ENCODE data around the gene CTDSP2.
"Not testable (repeated sequence)": the region's sequence is repeated elsewhere in the genome, so short reads cannot be mapped to it uniquely, and the experiment has no call there.

The CTDSP2 gene

GRCh38 chr12:57833672-57834071 is 12.9 kb downstream of the CTDSP2 start:
- no peak for DNase-seq

GRCh38 chr12:57832966-57833365 is 13.6 kb downstream of the CTDSP2 start:
- no peak for DNase-seq

DNA sequence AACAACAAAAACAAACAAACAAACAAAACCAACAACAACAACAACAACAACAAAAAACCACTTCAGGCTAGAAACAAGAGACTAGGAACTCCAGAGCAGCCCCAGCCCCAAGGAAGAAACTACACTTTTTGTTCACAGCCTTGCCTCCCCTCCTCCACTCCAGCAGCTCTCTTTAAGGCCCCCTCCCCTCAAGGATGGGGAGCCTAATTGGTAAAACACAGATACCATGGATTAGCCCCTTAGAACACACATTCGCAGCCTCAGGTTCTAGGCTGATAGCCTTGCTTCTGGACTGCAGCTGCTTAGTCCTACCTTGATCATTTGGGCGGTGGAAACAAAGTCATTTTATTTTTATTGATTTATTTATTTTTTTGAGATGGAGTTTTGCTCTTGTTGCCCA is 16.1 kb downstream of the CTDSP2 start:
- DNase-seq: no peak

- no peak for DNase-seq
Measured at GRCh38 chr12:57829025-57829777, 17.3 kb downstream of the CTDSP2 start.

- no peak for DNase-seq
Measured at GRCh38 chr12:57826966-57827365, 19.6 kb downstream of the CTDSP2 start.

- DNase-seq: no peak
Measured at GRCh38 chr12:57826400-57826799, 20.1 kb downstream of the CTDSP2 start.

- DNase-seq: no peak
Measured at GRCh38 chr12:57825451-57825850, 21.1 kb downstream of the CTDSP2 start.

GRCh38 chr12:57823908-57824640 is 22.5 kb downstream of the CTDSP2 start:
- no peak for DNase-seq

- DNase-seq: no peak
Measured at GRCh38 chr12:57823131-57823907, 23.2 kb downstream of the CTDSP2 start.

DNA sequence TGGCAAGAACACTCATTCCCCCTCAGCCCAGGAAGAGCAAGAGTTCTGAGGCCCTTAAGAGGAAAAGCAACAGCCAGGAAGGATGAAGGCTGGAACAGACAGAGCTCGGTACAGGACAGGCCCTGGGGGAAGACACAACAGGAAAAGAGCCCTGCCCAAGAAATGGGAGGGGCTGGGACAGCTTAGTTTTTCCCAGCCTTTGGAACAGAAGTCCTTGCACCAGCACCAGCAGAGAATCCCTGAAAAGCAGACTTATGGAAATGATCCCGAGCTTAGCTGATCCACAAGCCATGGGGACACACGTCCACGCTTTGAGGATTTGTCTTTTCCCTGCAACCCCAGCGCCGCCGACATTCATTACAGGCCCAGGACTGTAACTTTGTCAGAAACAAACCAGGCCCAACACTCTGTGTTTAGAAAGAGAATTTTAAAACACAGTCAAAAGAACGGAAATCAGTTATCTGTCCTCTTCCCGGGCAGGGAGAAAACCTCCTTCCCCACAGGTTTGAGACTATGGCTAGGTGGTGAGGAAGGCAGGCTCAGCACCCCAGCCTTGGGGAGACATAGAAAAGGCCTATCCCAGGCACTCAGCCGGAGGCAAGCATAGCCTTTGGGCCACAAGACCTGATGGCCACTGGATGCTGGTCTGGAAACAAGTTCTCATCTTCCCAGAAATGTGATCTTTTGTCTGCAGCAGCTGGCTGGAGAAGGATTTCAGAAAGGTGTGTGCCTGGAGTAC is 24.0 kb downstream of the CTDSP2 start:
- DNase-seq: no peak

DNA sequence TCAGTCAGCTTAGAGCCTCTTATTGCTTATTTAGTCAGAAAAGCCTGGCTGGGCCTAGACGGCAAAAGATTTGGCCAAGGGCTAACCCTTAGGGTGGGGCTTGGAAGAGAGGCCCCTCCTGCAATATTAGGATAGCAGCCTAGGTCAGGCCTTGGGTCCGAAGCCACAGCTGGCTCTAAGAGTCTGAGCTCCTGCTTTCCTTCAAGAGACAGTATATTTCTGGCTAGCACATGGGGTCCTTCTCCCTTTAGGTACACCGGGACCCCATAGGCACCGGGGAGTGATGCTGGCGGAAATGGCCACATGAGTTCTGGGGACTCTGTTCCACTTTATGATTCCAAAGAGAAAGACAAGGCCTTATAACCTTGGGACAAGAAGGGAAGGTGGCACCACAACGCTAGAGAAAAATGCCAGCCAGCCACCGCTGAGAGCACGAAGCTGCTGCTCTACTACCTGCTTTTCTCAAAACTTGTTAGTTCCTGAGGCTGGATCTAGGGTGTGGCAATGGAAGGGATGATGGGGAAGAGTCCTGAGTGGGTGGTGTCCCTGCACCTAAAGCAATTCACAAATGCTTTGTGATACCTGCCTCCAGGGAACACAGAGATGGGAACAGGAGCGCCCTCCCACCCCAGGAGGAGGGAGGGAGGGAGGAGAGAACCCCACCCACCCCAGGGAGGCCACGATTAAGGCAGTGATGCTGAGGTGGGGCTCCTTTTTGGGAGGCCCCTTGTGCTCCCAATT is 24.9 kb downstream of the CTDSP2 start:
- no peak for DNase-seq

GRCh38 chr12:57821015-57821414 is 25.5 kb downstream of the CTDSP2 start:
- not testable (repeated sequence) for DNase-seq

DNA sequence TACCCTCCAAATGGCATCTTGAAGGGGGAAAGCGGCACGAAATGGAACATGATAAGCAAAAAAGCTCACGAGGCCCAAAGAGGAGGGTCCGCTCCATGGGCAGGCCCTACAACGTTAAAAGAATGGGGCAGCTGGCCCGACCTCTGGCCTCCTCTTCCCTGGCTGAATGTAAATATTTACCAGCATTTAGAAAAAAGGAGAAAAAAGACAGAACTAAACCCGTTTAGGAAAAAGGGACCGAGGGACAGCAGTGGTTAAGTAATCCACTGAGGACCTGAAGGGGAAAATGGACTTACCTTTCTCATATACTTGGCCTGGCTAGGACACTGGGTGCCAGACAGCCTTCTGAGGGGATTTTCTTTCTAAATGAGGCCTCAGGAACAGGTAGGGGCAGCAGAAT is 26.4 kb downstream of the CTDSP2 start:
- DNase-seq: not testable (repeated sequence)

DNA sequence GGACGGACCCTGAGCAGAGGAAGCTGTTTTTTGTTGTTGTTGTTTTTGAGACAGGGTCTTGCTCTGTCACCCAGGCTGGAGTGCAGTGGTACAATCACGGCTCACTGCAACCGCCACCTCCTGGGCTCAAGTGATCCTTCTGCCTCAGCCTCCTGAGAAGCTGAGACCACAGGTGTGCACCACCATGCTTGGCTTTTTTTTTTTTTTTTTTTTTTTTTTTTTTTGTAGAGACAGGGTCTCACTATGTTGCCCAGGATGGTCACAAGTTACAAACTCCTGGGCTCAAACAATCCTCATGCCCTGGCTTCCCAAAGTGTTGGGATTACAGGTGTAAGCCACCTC is 28.6 kb downstream of the CTDSP2 start:
- not testable (repeated sequence) for DNase-seq

DNA sequence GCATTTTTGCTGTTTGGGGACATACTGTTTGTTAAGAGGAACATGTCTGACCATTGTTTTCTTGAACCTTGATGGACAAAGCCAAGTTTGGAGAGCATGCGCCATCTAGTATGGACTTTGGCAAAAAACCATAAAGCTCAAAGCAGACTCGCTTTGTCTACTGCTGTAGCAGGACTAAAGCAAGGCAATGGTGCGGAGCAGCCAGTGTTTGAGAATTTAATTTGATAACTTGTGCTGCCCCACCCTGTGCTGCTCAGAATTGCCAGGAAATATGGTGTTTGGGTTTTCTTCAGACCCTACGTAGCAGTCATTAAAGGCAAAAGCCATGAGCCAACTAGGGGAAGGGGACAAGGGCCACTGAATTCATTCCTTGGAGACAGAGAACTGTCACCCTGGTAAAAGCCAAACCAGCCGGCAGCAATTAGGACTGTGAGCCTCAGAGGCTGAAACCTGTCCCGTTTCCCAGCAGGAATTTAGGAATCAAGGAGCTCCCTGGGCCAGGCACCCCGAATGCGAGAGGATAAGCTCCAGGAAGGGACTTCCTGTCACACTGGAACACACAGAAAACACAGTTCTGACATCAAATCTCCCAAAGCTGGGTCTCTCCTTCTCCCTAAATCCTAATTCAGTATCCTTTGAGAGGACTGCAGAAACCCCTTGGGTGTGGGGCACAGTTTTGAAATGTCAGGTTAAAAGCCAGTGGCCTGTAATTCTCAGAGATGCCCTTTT is 29.1 kb downstream of the CTDSP2 start:
- DNase-seq: no peak

GRCh38 chr12:57816855-57817151 is 29.7 kb downstream of the CTDSP2 start:
- no peak for DNase-seq

- no peak for DNase-seq
Measured at GRCh38 chr12:57816001-57816854, 30.3 kb downstream of the CTDSP2 start.

- no peak for DNase-seq
Measured at GRCh38 chr12:57815177-57816000, 31.1 kb downstream of the CTDSP2 start.

- no peak for DNase-seq
Measured at GRCh38 chr12:57813971-57814772, 32.4 kb downstream of the CTDSP2 start.
